HepG2 (cell line): ENCODE measurements around the gene PLIN1. TPM values are rescaled to one million over a fixed set of nuclear protein-coding genes. Genes with fewer than 3 reads are reported as not detected.
A peak's percentile ranks its signal among the peaks of the same experiment; 100 is the strongest.

Experiments
- BORCS8-MEF2B ChIP-seq: sonication (generic); formaldehyde crosslinking; IDR thresholded peaks from 2 replicates; pipeline ENCODE4 v1.8.0; 2022; ENCODE audit warnings: mild to moderate bottlenecking, missing genetic modification reagents
- HDAC2 ChIP-seq: sonication (generic); formaldehyde crosslinking; IDR thresholded peaks from 2 replicates; pipeline ENCODE4 v1.4.0; 2020; ENCODE audit warnings: missing genetic modification reagents
- KDM4B ChIP-seq: sonication (generic); formaldehyde crosslinking; IDR thresholded peaks from 2 replicates; pipeline ENCODE4 v1.4.0; 2020; ENCODE audit warnings: missing genetic modification reagents
- KLF13 ChIP-seq: sonication (generic); formaldehyde crosslinking; IDR thresholded peaks from 2 replicates; pipeline ENCODE4 v1.4.0; 2020; ENCODE audit warnings: mild to moderate bottlenecking, missing genetic modification reagents
- MAF1 ChIP-seq: sonication (generic); formaldehyde crosslinking; IDR thresholded peaks from 2 replicates; pipeline ENCODE4 v1.5.0; 2020; ENCODE audit warnings: missing genetic modification reagents, borderline replicate concordance
- MXD4 ChIP-seq: IDR thresholded peaks from 2 replicates; pipeline ENCODE4 v1.6.1; 2016; ENCODE audit warnings: mild to moderate bottlenecking, missing biosample characterization, missing genetic modification reagents
- RFXANK ChIP-seq: IDR thresholded peaks from 2 replicates; pipeline ENCODE4 v1.6.1; 2016
- RXRB ChIP-seq: IDR thresholded peaks from 2 replicates; pipeline ENCODE4 v1.6.1; 2016; ENCODE audit warnings: borderline replicate concordance, missing genetic modification reagents, missing compliant biosample characterization
- SPEN ChIP-seq: sonication (generic); formaldehyde crosslinking; IDR thresholded peaks from 2 replicates; pipeline ENCODE4 v1.5.1; 2020; ENCODE audit warnings: low read depth, mild to moderate bottlenecking, missing genetic modification reagents
- STAG1 ChIP-seq: sonication (generic); formaldehyde crosslinking; IDR thresholded peaks from 2 replicates; pipeline ENCODE4 v1.4.0; 2020; ENCODE audit warnings: missing genetic modification reagents
- TCF7L2 ChIP-seq: IDR thresholded peaks from 2 replicates; pipeline ENCODE4 v1.6.1; 2011; ENCODE audit warnings: mild to moderate bottlenecking, low read depth, low read length, moderate library complexity
- TOE1 ChIP-seq: sonication (generic); formaldehyde crosslinking; IDR thresholded peaks from 2 replicates; pipeline ENCODE4 v1.4.0; 2020; ENCODE audit warnings: mild to moderate bottlenecking, missing genetic modification reagents
- ZBTB8A ChIP-seq: sonication (generic); formaldehyde crosslinking; IDR thresholded peaks from 2 replicates; pipeline ENCODE4 v1.4.0; 2020; ENCODE audit warnings: mild to moderate bottlenecking, low read depth, missing genetic modification reagents, borderline replicate concordance
- ZKSCAN8 ChIP-seq: IDR thresholded peaks from 2 replicates; pipeline ENCODE4 v1.6.1; 2016; ENCODE audit warnings: borderline replicate concordance, missing genetic modification reagents, missing compliant biosample characterization
- ZNF17 ChIP-seq: sonication (generic); formaldehyde crosslinking; IDR thresholded peaks from 2 replicates; pipeline ENCODE4 v1.5.0; 2020; ENCODE audit warnings: mild to moderate bottlenecking, missing genetic modification reagents
- ZNF253 ChIP-seq: sonication (generic); formaldehyde crosslinking; IDR thresholded peaks from 2 replicates; pipeline ENCODE4 v1.8.0; 2022; ENCODE audit warnings: mild to moderate bottlenecking, missing genetic modification reagents, borderline replicate concordance
- ZNF549 ChIP-seq: sonication (generic); formaldehyde crosslinking; IDR thresholded peaks from 2 replicates; pipeline ENCODE4 v1.5.0; 2020; ENCODE audit warnings: missing genetic modification reagents
- ZSCAN12 ChIP-seq: sonication (generic); formaldehyde crosslinking; IDR thresholded peaks from 2 replicates; pipeline ENCODE4 v1.9.0; 2021; ENCODE audit warnings: mild to moderate bottlenecking, missing genetic modification reagents
- ZSCAN22 ChIP-seq: sonication (generic); formaldehyde crosslinking; IDR thresholded peaks from 2 replicates; pipeline ENCODE4 v1.4.0; 2020; ENCODE audit warnings: mild to moderate bottlenecking, missing genetic modification reagents
- polyA plus RNA-seq, 8 experiments: library from polyadenylated mRNA; depleted of rRNA in 3 of 8; stranded (reverse) in 7 of 8; unstranded in 1 of 8; fragments of >200 nt; fragmentation: Illumina TruSeq in 4 of 8; extraction: Trizol in 4 of 8; gene quantifications; 2 replicates each; pipeline versions ENCODE4 v1.2.1 to v1.2.3, GENCODE V29; 2011 to 2016; ENCODE audit warnings: low read depth in 4 of 8, missing spikeins in 1 of 8, mixed read lengths in 1 of 8; ENCODE audit not compliant: insufficient read depth in 1 of 8
- total RNA-seq, 5 experiments: library from RNA; depleted of rRNA; stranded (reverse); fragments of >200 nt; fragmentation: Illumina TruSeq; extraction: Trizol; gene quantifications; 2 replicates each; pipeline ENCODE4 v1.2.3, GENCODE V29; 2016; ENCODE audit warnings: low read depth in 1 of 5
- TF ChIP-seq, protein P1 (sequence below): sonication (generic); formaldehyde crosslinking; IDR thresholded peaks from 2 replicates; pipeline ENCODE4 v1.8.0; 2022; ENCODE audit warnings: mild to moderate bottlenecking, missing genetic modification reagents; ENCODE audit not compliant: insufficient replicate concordance
- TF ChIP-seq, protein P2 (sequence below): sonication (generic); formaldehyde crosslinking; IDR thresholded peaks from 2 replicates; pipeline ENCODE4 v1.5.1; 2020; ENCODE audit warnings: mild to moderate bottlenecking, missing genetic modification reagents, moderate library complexity
- TF ChIP-seq, protein P3 (sequence below): sonication (generic); formaldehyde crosslinking; IDR thresholded peaks from 2 replicates; pipeline ENCODE4 v1.4.0; 2020; ENCODE audit warnings: missing genetic modification reagents
- TF ChIP-seq, protein P4 (sequence below): IDR thresholded peaks from 2 replicates; pipeline ENCODE4 v1.6.1; 2016; ENCODE audit warnings: missing compliant biosample characterization, missing genetic modification reagents, borderline replicate concordance

The PLIN1 gene
- total and polyA plus RNA-seq, 2 of the 13 experiments (the other 11 are each of a cell fraction or from before 2014, with no cell fraction given) = 0.74 to 1.2 TPM

DNA sequence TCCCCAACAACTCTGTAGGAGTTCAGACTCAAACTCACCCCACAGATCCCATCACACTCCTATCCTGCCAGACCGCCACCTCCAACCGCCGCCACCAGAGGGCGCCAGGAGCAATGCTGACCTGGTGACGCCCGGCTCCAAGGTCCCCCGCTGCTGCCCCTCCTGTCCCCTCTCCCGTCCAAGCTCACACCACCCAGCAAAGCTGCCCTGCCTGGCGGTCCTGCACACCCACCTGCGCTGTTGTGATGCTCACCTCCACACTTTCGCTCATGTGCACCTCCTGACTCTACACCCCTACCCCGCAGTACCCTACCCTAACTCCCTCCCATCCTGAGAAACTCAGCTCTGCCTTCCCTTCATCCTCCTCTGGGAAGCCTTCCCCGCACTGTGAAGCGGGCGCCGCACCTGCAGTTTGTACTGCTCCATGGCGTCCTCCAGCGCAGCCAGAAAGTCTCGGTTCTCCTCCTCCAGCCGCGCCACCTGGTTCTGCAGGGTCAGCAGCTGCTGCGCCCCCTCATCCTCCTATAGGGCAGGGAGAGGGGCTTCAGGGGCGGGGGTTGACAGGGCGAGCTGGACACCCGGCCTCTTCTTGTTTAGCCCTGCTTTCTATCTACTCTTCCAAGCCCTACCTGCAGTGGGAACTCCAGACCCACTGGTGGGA is 31.8 kb downstream of the PLIN1 start (continued):
- TF ChIP-seq HDAC2 (CRISPR knock-in tag) (no peak), RXRB (no peak), ZBTB8A (CRISPR knock-in tag) (no peak), ZSCAN12 (no peak), ZSCAN22 (CRISPR knock-in tag) (no peak), ZNF253 (CRISPR knock-in tag) (no peak), ZNF549 (CRISPR knock-in tag) (no peak), KLF13 (CRISPR knock-in tag) (no peak), MAF1 (CRISPR knock-in tag) (no peak), MXD4 (CRISPR knock-in tag) (no peak), TCF7L2 (no peak), BORCS8-MEF2B (CRISPR knock-in tag) (no peak), STAG1 (CRISPR knock-in tag) (peak; percentile 63), ZKSCAN8 (no peak), TOE1 (no peak), KDM4B (CRISPR knock-in tag) (no peak), ZNF17 (CRISPR knock-in tag) (no peak), SPEN (CRISPR knock-in tag) (0 out of 2 replicates have a peak, but pooled peaks have one; percentile 31), RFXANK (CRISPR knock-in tag) (no peak)
- TF ChIP-seq, protein P1, sequence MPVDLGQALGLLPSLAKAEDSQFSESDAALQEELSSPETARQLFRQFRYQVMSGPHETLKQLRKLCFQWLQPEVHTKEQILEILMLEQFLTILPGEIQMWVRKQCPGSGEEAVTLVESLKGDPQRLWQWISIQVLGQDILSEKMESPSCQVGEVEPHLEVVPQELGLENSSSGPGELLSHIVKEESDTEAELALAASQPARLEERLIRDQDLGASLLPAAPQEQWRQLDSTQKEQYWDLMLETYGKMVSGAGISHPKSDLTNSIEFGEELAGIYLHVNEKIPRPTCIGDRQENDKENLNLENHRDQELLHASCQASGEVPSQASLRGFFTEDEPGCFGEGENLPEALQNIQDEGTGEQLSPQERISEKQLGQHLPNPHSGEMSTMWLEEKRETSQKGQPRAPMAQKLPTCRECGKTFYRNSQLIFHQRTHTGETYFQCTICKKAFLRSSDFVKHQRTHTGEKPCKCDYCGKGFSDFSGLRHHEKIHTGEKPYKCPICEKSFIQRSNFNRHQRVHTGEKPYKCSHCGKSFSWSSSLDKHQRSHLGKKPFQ (CRISPR knock-in tag) = no peak
- TF ChIP-seq, protein P2, sequence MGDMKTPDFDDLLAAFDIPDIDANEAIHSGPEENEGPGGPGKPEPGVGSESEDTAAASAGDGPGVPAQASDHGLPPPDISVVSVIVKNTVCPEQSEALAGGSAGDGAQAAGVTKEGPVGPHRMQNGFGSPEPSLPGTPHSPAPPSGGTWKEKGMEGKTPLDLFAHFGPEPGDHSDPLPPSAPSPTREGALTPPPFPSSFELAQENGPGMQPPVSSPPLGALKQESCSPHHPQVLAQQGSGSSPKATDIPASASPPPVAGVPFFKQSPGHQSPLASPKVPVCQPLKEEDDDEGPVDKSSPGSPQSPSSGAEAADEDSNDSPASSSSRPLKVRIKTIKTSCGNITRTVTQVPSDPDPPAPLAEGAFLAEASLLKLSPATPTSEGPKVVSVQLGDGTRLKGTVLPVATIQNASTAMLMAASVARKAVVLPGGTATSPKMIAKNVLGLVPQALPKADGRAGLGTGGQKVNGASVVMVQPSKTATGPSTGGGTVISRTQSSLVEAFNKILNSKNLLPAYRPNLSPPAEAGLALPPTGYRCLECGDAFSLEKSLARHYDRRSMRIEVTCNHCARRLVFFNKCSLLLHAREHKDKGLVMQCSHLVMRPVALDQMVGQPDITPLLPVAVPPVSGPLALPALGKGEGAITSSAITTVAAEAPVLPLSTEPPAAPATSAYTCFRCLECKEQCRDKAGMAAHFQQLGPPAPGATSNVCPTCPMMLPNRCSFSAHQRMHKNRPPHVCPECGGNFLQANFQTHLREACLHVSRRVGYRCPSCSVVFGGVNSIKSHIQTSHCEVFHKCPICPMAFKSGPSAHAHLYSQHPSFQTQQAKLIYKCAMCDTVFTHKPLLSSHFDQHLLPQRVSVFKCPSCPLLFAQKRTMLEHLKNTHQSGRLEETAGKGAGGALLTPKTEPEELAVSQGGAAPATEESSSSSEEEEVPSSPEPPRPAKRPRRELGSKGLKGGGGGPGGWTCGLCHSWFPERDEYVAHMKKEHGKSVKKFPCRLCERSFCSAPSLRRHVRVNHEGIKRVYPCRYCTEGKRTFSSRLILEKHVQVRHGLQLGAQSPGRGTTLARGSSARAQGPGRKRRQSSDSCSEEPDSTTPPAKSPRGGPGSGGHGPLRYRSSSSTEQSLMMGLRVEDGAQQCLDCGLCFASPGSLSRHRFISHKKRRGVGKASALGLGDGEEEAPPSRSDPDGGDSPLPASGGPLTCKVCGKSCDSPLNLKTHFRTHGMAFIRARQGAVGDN = peak; percentile 59
- TF ChIP-seq, protein P3, sequence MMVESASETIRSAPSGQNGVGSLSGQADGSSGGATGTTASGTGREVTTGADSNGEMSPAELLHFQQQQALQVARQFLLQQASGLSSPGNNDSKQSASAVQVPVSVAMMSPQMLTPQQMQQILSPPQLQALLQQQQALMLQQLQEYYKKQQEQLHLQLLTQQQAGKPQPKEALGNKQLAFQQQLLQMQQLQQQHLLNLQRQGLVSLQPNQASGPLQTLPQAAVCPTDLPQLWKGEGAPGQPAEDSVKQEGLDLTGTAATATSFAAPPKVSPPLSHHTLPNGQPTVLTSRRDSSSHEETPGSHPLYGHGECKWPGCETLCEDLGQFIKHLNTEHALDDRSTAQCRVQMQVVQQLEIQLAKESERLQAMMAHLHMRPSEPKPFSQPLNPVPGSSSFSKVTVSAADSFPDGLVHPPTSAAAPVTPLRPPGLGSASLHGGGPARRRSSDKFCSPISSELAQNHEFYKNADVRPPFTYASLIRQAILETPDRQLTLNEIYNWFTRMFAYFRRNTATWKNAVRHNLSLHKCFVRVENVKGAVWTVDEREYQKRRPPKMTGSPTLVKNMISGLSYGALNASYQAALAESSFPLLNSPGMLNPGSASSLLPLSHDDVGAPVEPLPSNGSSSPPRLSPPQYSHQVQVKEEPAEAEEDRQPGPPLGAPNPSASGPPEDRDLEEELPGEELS (CRISPR knock-in tag) = no peak
- TF ChIP-seq, protein P4, sequence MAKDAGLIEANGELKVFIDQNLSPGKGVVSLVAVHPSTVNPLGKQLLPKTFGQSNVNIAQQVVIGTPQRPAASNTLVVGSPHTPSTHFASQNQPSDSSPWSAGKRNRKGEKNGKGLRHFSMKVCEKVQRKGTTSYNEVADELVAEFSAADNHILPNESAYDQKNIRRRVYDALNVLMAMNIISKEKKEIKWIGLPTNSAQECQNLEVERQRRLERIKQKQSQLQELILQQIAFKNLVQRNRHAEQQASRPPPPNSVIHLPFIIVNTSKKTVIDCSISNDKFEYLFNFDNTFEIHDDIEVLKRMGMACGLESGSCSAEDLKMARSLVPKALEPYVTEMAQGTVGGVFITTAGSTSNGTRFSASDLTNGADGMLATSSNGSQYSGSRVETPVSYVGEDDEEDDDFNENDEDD (CRISPR knock-in tag) = no peak
